K562 (cell line): ENCODE data around the gene ATF6B. TPM values are rescaled to one million over a fixed set of nuclear protein-coding genes. Genes with fewer than 3 reads are reported as not detected.

Experiments
- BCLAF1 ChIP-seq, 2 experiments: fragments of 450-650 bp in 1 of 2; IDR thresholded peaks; 2 replicates each; pipeline ENCODE4 v1.6.1; 2011 to 2017; ENCODE audit warnings: low read depth in 2 of 2, antibody characterized with exemption in 1 of 2, borderline replicate concordance in 1 of 2, low read length in 1 of 2, mild to moderate bottlenecking in 1 of 2, mixed read lengths in 1 of 2; ENCODE audit not compliant: control insufficient read depth in 1 of 2
- GTF2E2 ChIP-seq: fragments of 200-800 bp; sonication (Bioruptor generic); IDR thresholded peaks from 2 replicates; pipeline ENCODE4 v1.6.1; 2016; ENCODE audit warnings: missing genetic modification characterization, missing compliant biosample characterization
- ID3 ChIP-seq, 2 experiments: fragments of 250-450 bp in 1 of 2; fragments of 450-650 bp in 1 of 2; sonication (Bioruptor Pico) in 1 of 2; IDR thresholded peaks; 2 replicates each; pipeline versions ENCODE4 v1.6.1 to v1.8.0; 2016 to 2021; ENCODE audit warnings: mild to moderate bottlenecking in 2 of 2, moderate library complexity in 2 of 2, missing compliant biosample characterization in 1 of 2, missing genetic modification characterization in 1 of 2
- IFI16 ChIP-seq: fragments of 250-450 bp; sonication (Bioruptor Pico); IDR thresholded peaks from 2 replicates; pipeline ENCODE4 v2.1.2; 2022; ENCODE audit warnings: mild to moderate bottlenecking, inconsistent platforms
- MYBL2 ChIP-seq, 2 experiments: fragments of 450-650 bp in 1 of 2; sonication (generic) in 1 of 2; formaldehyde crosslinking in 1 of 2; IDR thresholded peaks; 2 replicates each; pipeline versions ENCODE4 v1.6.1 to v1.8.1; 2017 to 2022; ENCODE audit warnings: borderline replicate concordance in 1 of 2, inconsistent platforms in 1 of 2, low read depth in 1 of 2, mild to moderate bottlenecking in 1 of 2, missing genetic modification reagents in 1 of 2, moderate library complexity in 1 of 2
- NFATC3 ChIP-seq: fragments of 450-650 bp; IDR thresholded peaks from 2 replicates; pipeline ENCODE4 v1.6.1; 2017; ENCODE audit warnings: mild to moderate bottlenecking
- PRDM10 ChIP-seq: fragments of 450-650 bp; IDR thresholded peaks from 2 replicates; pipeline ENCODE4 v1.6.1; 2018; ENCODE audit not compliant: partially characterized antibody
- RBM14 ChIP-seq: fragments of 200-400 bp; formaldehyde crosslinking; IDR thresholded peaks from 2 replicates; pipeline ENCODE4 v1.6.1; 2018; ENCODE audit warnings: low read depth, mild to moderate bottlenecking, low read length, moderate library complexity, borderline replicate concordance; ENCODE audit not compliant: insufficient read depth
- SMAD3 ChIP-seq: fragments of 450-650 bp; formaldehyde crosslinking; conservative IDR thresholded peaks from 2 replicates; pipeline ENCODE4 v1.4.0; 2020; ENCODE audit warnings: mild to moderate bottlenecking
- TAF7 ChIP-seq: fragments of 450-650 bp; IDR thresholded peaks from 2 replicates; pipeline ENCODE4 v1.6.1; 2016; ENCODE audit warnings: missing genetic modification characterization, missing compliant biosample characterization
- ZBTB26 ChIP-seq: fragments of 450-650 bp; formaldehyde crosslinking; IDR thresholded peaks from 2 replicates; pipeline ENCODE4 v1.4.0; 2022; ENCODE audit warnings: missing genetic modification characterization
- ZNF12 ChIP-seq: sonication (generic); formaldehyde crosslinking; IDR thresholded peaks from 2 replicates; pipeline ENCODE4 v1.4.0; 2020; ENCODE audit warnings: mild to moderate bottlenecking, missing genetic modification reagents
- ZNF146 ChIP-seq: IDR thresholded peaks from one replicate; pipeline ENCODE4 v1.6.1; 2018; ENCODE audit warnings: missing compliant biosample characterization; ENCODE audit not compliant: unreplicated experiment
- ZNF444 ChIP-seq: fragments of 250-450 bp; sonication (Bioruptor Pico); IDR thresholded peaks from 2 replicates; pipeline ENCODE4 v1.4.0; 2020; ENCODE audit warnings: mild to moderate bottlenecking, moderate library complexity
- ZNF79 ChIP-seq: fragments of 250-450 bp; sonication (Bioruptor Pico); IDR thresholded peaks from 2 replicates; pipeline ENCODE4 v1.4.0; 2020; ENCODE audit warnings: low read depth, mild to moderate bottlenecking, moderate library complexity
- polyA plus RNA-seq, 8 experiments: library from polyadenylated mRNA; depleted of rRNA in 4 of 8; stranded (reverse) in 5 of 8; unstranded in 3 of 8; fragments of >200 nt; fragmentation: Nextera tagmentation in 2 of 8; fragmentation: Illumina TruSeq in 1 of 8; extraction: Ambion mirVana in 2 of 8; extraction: Trizol in 1 of 8; gene quantifications; 2 replicates each; pipeline versions ENCODE4 v1.2.1 to v1.2.3, GENCODE V29; 2011 to 2014; ENCODE audit warnings: inconsistent platforms in 1 of 8, missing spikeins in 1 of 8
- total RNA-seq, 7 experiments: library from RNA; depleted of rRNA in 6 of 7; stranded (reverse); fragments of >200 nt in 6 of 7; fragmentation: Illumina TruSeq in 2 of 7; extraction: Trizol in 2 of 7; gene quantifications; 2 replicates each; pipeline versions ENCODE4 v1.2.1 to v1.2.3, GENCODE V29; 2011 to 2021; ENCODE audit warnings: low replicate concordance in 1 of 7

Gene ATF6B
- total and polyA plus RNA-seq, 9 of the 15 experiments (the other 6 are each of a cell fraction or from before 2014, with no cell fraction given): 20.7 to 131 (median 31.7) TPM

GRCh38 chr6:32086661-32087573, 41.1 kb downstream of the ATF6B start (continued):
- TF ChIP-seq BCLAF1 (IDR thresholded peaks at IDR 0.05; ENCODE audit: borderline replicate concordance in 1 of 2, control insufficient read depth in 1 of 2, low read depth in 2 of 2, low read length in 1 of 2) (no peak), NFATC3 (no peak), PRDM10 (peak; percentile 25), ZNF444 (CRISPR knock-in tag) (no peak), SMAD3 (CRISPR knock-in tag) (no peak), ZBTB26 (no peak), MYBL2 (IDR thresholded peaks at IDR 0.05; ENCODE audit: low read depth) (no peak), MYBL2 (CRISPR knock-in tag; IDR thresholded peaks at IDR 0.05; ENCODE audit: borderline replicate concordance) (no peak), IFI16 (no peak), ZNF79 (CRISPR knock-in tag) (no peak), ID3 (CRISPR knock-in tag; IDR thresholded peaks at IDR 0.05) (no peak), ID3 (tag; IDR thresholded peaks at IDR 0.05) (no peak), GTF2E2 (no peak), ZNF146 (CRISPR knock-in tag) (no peak), ZNF12 (CRISPR knock-in tag) (0 out of 2 replicates have a peak, but pooled peaks have one; percentile 5), RBM14 (no peak), TAF7 (tag) (no peak)
